Central memory CD8-positive, alpha-beta T cell (primary cell): ENCODE results near the gene SCGB2B2.

Source experiments
- ATAC-seq: fragments of 150-1000 bp; cut with Tn5 transposase; replicated peaks from 2 replicates; pipeline ENCODE4 v1.10.0; 2022; ENCODE audit warnings: mild to moderate bottlenecking, moderate FRiP score, moderate number of reproducible peaks; ENCODE audit not compliant: poor library complexity, severe bottlenecking; ENCODE audit errors: extremely low read depth
- DNase-seq, 2 donors: peaks; one replicate each; pipeline ENCODE4 v3.0.0; 2021; ENCODE audit warnings: low spot score in 2 of 2
- H3K27ac Mint-ChIP-seq: one replicate; pipeline ENCODE4 v1.8.0; 2022; ENCODE audit warnings: low read depth, mild to moderate bottlenecking, moderate library complexity, mixed read lengths
- H3K27me3 Mint-ChIP-seq: one replicate; pipeline ENCODE4 v1.8.0; 2022; ENCODE audit warnings: mixed read lengths
- H3K36me3 Mint-ChIP-seq: one replicate; pipeline ENCODE4 v1.8.0; 2022; ENCODE audit warnings: mild to moderate bottlenecking, moderate library complexity, mixed read lengths; ENCODE audit not compliant: insufficient read depth
- H3K4me1 Mint-ChIP-seq: one replicate; pipeline ENCODE4 v1.8.0; 2022; ENCODE audit warnings: mixed read lengths
- H3K4me3 Mint-ChIP-seq: one replicate; pipeline ENCODE4 v1.8.0; 2022; ENCODE audit warnings: mild to moderate bottlenecking, moderate library complexity, mixed read lengths
- H3K9me3 Mint-ChIP-seq: one replicate; pipeline ENCODE4 v1.8.0; 2022; ENCODE audit warnings: mixed read lengths

SCGB2B2 gene

GRCh38 chr19:34642241-34642640 is 34.7 kb downstream of the SCGB2B2 start:
- ATAC-seq (no peak), DNase-seq (no peak)
- no peaks in the 10 kb centered on the region for H3K36me3 Mint-ChIP-seq
- H3K4me1 Mint-ChIP-seq, result no peaks in the 10 kb centered on the region
- no peak overlapping the region for H3K27ac Mint-ChIP-seq
- no peaks in the 10 kb centered on the region for H3K9me3 Mint-ChIP-seq
- peaks cover 5% of the 10 kb centered on the region for H3K27me3 Mint-ChIP-seq
- H3K4me3 Mint-ChIP-seq, result no peak overlapping the region

DNA sequence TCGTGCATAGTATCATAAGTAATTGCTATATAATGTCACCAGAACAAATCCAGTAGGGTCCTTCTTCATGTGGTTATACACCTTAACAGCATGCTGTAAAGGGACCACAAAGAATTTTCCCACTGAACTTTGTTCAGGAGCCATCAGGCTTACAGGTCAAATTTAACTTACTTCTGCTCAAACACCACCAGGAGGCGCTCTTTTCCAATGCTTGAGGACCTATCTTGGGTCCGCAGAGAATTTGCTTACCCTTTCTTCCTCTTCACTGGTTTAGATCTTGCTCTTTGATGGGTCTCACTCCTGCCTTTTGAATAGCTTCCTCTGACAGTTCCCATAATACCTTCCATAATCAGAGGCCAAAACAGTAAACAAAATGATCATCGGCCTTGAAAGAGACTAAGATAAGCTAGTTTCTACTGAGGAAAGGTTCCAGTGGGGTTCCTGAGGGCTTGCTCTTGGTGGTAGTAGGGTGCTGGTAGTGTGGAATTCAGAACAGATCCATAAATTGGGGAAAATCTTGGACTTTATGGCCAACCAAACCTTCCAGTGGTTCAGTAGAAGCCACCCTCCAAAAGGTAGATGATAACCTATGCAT is 37.4 kb downstream of the SCGB2B2 start:
- H3K9me3 Mint-ChIP-seq, result peaks cover 8% of the 10 kb centered on the region
- no peaks in the 10 kb centered on the region for H3K4me1 Mint-ChIP-seq
- DNase-seq, result peak; percentile 24 to 47
- H3K4me3 Mint-ChIP-seq, result no peak overlapping the region
- no peak overlapping the region for H3K27ac Mint-ChIP-seq
- no peak for ATAC-seq
- no peaks in the 10 kb centered on the region for H3K36me3 Mint-ChIP-seq
- H3K27me3 Mint-ChIP-seq, result no peaks in the 10 kb centered on the region

DNA sequence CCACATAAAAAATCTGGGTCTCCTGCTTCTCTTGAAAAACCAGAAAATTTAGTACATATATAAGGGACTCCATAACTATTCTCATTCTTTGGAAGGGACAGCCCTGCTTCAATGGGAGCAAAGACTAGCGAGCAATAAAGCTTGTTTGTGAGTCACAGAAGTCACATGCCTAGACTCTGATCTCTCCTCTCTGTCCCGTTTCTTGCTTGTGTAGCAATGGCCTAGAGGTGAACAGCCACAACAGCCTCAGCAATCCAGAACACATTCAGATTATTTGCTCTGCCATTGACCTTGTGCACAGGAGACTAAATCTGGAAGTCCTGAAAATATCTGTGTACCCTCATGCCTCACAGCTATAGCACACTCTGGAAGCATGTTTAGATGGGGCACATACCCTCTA is 43.2 kb downstream of the SCGB2B2 start:
- ATAC-seq (no peak), DNase-seq (no peak)
- Mint-ChIP-seq H3K36me3 (no peaks in the 10 kb centered on the region), H3K27ac (no peak overlapping the region), H3K9me3 (peaks cover 8% of the 10 kb centered on the region), H3K4me1 (no peaks in the 10 kb centered on the region), H3K27me3 (no peaks in the 10 kb centered on the region), H3K4me3 (no peak overlapping the region)
